NCI-H2227 (cell line): ENCODE measurements around the gene TSPAN9.
A peak's percentile ranks its signal among the peaks of the same experiment; 100 is the strongest.

Experiments used
- DNase-seq: peaks from one replicate; lab custom pipeline; 2025; ENCODE audit not compliant: unreplicated experiment; lab: John Stamatoyannopoulos, UW

The TSPAN9 gene

DNA sequence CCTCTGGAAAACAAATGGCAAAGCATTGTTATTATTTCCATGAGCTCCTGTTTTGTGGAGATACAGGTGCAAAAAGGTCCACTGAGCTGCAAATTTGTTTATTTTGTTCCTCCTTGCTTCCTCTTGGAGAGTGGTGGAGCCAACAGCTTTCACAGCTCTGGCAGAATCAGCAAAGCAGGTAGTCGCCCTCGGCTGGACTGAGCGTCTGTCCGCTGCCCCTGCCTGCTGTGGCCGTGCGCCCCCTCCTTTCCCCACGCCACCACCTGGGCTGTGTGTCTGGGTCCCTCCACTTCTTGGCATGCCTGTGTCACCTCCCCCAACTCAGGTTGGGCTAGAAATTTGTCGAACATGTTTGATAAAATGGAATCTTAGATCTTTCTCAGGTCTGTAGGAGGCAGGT is 188.2 kb downstream of the TSPAN9 start:
- no peak for DNase-seq

DNA sequence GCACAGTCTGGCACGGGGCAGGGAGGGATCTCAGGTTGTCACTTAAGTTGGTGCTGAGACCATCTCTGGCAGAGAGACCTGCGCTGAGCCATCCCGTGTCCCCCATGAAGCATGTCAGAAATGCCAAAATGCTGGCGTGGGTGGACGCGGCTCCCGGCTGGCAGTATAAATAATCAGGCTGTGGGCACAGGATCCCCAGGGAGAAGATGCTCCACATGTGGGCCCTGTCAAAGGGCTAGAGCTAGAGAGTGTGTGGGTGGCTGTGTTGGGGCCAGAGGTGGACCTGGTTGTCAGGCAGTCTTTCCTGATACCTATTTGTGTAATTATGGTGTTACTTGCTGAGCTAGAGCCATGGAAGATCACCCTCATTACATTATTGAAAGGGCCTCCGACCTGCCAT is 189.5 kb downstream of the TSPAN9 start:
- DNase-seq: no peak

DNA sequence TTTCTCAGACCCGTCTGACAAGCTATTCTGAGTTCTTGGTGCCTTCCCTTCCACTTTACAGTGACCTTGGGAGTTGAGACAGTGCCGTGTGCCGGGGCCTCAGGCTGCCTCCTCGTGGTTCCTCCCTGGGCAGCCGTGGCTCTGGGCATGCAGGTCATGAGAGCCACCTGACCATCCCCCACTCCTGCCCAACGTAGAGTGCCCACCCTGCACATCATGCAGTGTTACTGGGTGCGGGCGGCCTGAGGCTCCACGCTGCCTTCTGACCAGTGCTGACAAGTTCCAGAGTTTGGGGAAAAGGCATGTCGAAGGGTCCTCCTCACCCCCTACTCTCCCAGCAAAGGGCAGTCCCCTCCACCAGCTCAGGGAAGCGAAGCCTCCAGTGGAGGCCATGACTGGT is 190.5 kb downstream of the TSPAN9 start:
- no peak for DNase-seq

DNA sequence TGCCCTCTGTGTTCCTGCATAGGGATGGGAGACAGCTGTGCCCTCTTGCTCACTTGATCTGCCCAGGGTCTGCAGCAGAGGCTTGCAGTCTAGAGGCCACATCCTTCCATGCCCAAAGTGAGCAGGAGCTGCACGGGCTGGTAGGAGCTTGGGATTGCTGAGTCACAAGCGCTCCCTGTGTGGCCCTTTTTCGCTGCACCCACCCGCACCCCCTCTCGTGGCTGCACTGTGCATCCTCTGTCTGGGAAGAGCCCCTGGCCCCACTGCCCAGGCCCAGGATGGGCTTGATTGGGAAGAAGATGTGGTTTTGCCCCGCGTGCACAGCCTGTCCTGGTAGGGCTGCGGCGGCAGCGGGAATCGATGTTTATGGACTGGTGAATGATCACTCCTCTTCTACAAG is 192.4 kb downstream of the TSPAN9 start:
- DNase-seq: no peak

DNA sequence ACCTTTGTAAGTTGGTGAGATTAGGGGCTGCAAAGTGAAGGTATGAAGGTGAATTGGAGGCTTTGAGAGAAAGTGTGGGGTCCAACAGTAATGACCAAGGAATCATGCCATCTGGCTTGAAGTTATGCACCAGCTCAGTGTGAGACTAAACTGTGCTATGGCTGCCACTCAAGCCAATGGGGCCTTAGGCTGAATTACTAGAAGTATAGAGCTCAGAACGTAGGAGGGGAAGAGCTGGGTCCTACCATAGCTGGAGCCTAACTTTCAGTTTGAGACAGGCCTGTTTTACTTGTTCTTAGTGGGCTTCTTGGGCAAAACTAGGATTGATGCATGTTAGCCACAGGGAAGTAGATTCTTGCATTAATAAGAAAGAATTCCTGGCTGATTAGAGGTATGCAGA is 194.0 kb downstream of the TSPAN9 start:
- no peak for DNase-seq

DNA sequence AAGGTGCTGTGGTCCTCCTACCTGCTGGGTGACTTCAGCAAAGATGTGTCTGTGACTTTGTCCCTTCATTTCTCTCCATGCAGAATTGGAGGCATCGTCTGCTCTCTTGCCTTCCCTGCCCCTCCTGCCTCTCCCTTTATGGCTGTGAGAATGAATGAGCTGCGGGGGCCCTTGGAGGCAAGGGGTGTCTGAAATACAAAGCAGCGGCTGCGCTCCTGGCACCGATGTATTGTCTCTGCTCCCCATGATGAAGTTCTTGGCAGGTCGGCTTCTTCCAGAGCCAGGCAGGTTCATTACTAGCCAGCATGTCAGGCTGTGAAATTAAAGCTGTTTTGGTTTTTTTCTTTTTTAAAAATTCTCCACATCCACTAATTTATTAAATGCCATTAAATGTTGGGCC is 194.5 kb downstream of the TSPAN9 start:
- no peak for DNase-seq

DNA sequence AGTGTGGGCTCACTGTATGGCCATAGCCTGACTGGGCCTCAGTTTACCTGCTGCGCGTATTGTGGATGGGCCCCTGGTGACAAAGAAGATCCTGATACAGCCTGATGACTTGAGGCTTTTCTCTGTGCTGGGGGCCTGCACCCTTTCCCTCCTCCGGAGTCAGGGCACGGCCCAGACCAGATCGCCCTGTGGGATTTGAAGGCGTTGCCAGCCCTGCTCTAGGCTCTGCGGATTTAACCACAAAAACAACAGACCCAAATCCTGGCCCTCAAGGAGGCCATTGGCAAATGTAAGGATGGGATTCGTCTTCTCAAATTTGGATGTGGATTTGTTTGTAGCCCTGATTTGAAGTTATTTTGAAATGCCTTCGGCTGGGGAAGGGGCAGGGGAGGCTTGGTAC is 195.8 kb downstream of the TSPAN9 start:
- no peak for DNase-seq

DNA sequence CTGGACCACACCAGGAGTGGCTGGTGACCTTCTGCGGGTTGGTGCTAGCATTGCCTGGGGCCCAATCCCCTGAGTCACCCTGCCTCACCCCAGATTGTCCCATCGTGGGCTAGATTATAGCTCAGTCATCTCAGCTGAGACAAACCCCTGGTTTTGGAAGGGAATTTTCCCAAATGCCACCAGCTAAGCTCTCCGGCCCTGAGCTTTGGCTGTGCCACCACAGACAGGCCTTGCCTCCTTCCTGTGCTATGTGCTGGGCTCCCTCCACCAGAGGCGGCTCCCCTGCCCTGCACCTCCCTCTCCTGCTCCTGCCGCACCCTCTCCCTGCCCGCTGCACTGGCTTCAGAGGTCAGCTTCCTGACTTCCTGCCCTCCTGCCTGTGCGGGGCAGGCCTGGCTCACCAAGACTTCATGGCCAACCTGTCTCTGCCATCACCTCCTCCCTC is 196.3 kb downstream of the TSPAN9 start:
- no peak for DNase-seq

DNA sequence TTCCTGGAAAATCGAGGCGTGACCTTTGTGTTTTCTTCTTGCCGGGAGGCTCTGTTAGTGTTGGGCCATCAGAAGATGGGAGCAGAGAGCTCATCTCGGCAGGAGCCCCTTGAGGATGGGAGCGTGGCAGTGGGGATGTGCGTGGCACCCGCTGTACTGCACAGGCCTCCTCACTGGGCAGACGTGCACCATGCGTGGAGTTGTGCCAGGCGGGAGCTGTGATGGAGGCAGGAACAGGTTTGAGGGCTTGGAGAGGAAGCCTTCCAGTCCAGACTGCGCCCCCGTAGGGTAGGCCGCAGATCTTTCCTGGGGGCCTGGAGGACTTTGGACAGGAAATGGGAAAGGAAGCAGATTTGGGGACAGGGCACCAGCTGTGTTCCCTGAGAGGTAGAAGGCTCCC is 197.5 kb downstream of the TSPAN9 start:
- DNase-seq: no peak

DNA sequence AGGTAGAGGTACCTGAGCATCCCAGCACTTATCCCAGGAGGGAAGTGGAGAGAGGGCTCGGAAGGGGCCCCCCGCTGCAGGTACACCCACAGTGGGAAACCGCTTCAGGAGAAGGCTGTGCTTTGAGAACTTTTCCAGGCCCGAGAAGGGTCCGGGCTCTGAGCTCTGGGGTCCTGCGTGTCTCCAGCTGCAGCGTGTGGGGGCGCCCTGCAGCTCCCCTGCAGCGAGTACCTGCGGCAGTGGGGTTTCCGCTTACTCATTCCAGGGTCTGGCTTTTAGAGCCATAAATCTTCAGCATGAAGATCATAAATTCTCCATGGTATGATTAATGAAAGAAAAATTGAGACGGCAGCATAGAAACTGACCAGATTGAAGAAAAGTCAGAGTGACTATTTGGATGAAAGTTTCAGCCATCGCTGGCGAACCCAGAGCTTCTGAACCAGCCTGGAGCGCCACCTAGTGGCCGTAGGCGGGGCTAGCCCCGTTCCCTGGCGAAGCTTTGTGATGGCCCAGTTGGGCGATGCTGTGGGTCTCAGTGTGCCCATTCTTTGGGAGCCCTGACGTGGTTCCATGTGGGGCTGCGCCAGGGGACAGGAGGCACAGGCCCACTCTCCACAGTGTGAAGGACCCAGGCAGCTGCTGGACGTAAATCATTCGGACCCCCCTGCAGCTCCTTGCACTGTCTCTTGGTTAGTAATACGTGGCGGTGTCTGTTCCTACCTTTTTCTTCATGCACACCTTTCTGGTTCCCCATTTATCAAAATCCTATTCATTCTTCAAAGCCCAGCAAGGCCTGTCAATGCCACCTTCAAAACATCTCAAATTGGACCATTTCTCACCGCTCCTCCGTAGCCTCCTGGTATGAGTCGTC is 198.2 kb downstream of the TSPAN9 start:
- DNase-seq: peak; percentile 72

DNA sequence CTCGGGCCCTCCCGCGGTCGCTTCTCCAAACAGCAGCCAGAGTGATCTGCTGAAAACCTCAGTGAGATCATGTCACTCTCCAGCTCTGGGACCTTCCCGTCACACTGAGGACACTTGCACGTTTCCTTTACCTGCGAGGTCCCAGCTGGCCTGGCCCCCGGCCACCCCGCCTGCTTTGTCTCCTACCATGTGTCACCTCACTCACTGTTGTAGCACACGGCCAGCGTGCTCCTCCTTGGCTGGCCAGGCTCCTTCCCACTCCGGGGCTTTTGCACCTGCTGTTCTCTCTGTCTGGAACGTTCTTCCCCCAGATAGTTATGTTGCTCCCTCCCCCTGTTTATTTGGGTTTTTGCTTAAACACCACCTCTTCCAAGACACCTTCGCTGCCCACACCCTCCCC is 199.0 kb downstream of the TSPAN9 start:
- no peak for DNase-seq

DNA sequence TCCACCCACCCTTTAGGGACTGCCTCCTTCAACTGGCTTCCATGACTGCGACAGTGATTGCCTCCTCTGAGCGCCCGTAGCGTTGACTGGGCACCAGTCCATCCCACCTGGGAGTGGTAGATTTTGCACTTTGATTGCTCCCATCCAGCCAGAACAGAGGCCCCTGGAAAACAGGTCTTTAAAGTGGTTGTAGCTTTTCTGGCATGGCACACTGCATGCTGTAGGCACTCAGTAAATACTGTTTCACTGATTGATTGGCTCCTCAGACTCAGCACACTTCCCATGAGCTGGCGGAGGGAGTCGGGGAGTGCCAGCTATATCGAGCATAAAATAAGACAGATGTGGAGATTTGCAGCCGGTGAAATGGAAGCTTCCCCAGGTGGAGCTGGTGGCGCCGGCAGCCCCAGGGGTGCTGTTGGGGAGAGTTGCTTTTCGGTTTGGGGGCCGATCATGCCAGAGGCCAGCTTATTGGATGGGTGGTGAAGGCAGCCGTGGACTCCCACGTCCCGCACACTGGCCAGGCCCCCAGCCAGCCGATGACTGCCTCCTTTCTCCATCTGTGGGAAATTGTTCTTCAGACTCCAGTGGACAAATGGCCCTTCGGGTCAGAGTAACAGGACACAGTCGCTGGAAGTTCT is 200.2 kb downstream of the TSPAN9 start:
- no peak for DNase-seq

DNA sequence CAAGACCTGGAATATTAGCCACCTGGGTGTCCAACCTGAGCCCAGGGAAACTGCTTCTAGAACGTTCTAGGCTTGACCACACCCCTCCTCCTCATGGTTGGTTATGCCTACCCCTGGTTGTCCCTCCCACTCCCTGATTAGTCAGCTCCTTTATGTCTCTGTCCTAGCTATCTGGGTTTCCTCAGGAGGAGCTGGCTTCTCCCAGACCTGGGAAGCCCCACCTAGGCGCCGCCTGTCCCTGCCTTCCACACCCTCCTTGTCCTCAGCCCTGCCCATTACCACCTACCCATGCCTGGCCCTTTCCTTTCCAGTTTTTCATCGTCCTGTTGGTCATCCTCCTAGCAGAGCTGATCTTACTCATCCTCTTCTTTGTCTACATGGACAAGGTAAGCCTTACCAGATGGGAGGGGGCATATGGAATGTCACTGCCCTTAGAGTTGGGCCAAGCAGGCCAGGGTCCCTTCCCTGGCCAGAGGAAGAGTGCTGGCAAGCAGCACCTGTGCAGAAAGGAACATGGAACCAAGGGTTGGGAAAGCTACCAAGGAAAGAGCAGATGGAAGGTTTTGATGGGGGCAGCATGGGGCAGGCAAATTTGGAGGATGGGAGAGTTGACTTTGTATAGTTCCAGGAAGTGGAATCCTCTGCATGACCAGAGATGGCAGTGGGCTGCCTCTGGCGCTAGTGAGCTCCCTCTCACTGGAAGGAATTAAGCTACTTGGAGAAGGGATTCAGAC is 201.7 kb downstream of the TSPAN9 start:
- DNase-seq: no peak

DNA sequence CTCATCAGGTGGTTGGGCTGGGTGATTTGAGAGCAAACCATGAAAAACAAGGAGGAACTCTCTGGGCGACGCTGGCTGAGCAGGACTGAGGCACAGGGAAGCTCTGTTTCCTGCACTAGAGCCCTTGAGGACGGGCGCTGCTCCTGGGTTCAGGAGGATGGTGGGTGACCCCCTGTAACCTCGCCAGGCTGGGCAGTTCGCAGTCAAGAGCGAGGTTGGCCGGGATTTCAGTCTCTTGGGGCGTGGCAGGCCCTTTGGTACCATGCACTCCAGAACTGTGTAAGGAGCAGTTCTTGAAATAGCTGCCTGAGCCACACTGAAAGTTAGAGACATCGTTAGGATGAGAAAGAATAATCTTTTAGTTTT is 202.2 kb downstream of the TSPAN9 start:
- DNase-seq: no peak

DNA sequence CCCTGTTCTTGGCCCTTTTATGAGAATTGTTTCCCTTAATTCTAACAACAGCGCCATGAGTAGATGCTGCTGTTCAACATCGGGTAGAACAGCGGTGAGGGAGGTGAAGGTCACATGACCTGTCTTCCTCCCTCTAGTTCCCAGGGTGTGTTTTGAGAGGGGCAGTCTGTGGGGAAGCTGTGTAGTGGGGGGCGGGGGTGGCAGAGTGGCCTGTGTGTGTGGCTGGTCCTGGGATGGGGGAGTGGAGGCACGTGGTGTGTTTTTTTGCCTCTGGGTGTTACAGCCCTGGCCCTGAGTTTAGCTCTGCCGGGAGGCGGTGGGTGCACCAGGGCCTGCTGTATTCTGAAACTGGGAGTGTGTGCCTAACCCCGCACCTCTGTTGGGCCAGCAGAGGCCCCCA is 202.7 kb downstream of the TSPAN9 start:
- DNase-seq: no peak

DNA sequence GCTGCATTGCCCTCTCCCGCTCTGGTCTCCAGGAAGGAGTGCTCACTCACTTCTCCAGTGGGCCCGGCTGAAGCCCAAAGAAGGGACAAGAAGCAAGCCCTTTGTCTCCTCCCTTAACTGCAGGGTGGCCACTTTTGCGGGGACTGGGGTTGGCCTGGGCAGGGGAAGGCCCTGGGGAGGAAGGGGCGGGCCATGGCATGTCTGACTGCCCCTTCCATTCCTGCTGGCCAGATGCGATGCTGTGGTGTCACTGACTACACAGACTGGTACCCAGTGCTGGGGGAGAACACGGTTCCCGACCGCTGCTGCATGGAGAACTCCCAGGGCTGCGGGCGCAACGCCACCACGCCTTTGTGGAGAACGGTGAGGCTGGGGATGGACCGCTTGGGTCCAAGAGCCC is 203.8 kb downstream of the TSPAN9 start:
- no peak for DNase-seq

DNA sequence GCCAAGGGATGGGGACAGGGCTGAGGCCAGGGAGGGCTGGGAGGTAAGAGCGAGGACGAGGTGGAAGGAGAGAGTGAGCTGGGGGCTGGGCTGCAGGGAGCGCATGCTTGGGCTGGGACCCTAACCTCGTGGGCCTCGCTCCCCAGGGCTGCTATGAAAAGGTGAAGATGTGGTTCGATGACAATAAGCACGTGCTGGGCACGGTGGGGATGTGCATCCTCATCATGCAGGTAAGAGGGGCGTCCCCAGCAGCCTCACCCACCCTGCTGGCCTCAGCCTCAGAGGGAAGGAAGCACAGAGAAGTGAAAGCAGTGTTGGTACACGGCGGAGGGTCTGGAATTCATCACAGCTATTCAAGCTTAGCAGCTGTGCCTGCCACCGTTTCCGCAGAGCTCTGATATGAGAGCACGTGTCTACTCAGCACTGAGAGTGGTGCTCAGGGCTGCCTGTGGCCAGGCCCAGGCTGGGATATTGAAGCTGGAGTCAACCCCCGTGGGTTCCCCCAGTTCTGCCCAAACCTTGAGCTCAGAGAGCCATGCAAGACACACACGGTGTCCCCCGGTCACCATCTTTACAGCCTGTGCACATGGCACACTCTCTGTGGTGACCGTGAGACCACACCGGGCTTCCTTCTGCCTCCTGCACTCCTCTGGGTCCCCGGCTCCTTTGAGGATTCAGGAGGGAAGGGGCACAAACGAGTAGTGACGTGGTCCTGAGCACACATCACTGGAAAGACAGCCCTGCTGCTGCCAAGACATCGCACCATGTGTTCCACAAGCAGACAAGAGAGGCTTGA is 204.6 kb downstream of the TSPAN9 start:
- DNase-seq: no peak

DNA sequence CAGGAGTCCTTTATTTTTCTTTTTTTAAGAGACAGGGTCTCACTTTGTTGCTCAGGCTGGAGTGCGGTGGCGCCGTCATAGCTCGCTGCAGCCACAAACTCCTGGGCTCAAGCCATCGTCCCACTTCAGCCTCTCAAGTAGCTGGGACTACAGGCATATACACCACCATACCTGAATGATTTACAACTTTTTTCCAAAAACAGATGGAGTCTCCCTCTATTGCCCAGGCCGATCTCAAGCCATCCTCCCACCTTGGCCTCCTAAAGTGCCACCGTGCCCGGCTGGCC is 205.1 kb downstream of the TSPAN9 start:
- no peak for DNase-seq

DNA sequence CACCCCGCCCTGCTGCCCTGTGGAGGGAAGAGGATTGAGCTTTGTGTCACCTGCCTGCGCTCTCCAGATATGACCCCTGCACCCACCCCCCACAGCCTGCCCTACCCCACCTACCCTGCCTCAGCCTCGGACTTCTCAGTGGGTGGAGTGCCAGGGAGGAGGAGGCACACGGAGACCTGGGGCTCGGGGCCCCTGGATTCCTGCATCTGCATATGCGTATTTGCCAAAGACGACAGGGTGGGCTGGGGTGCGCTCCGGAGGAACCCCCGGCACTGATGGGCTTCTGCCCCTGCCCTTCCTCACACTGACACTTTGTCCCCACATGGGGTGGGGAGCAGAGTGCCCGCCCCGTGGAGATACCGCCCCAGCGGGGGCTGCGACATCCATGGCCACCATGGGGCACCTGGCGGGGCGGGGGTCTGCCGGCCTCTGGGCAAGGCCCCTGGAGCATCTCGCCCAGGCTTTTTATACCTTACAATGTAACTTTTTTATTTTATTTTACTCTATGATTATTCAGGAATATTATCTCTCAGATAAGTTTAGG is 206.0 kb downstream of the TSPAN9 start:
- no peak for DNase-seq

DNA sequence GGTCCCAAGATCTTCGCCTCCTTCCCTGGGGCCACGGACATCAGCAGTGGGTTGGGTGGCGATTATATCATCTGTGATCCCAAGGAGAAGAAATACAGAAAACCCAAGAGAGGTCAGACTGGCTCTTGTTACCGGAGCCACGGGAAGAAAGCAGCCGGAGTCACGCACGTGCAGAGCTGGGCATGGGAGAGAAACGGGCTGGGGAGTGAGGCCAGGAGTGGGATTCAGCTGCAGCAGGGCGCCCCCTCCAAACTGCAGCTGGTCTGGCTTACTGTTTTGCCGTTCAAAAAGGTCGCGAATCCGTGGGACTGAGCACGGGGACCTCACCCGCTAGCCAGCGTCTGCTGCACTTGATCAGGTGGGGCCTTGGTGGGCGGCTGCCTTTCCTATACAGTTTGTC is 207.2 kb downstream of the TSPAN9 start:
- no peak for DNase-seq

DNA sequence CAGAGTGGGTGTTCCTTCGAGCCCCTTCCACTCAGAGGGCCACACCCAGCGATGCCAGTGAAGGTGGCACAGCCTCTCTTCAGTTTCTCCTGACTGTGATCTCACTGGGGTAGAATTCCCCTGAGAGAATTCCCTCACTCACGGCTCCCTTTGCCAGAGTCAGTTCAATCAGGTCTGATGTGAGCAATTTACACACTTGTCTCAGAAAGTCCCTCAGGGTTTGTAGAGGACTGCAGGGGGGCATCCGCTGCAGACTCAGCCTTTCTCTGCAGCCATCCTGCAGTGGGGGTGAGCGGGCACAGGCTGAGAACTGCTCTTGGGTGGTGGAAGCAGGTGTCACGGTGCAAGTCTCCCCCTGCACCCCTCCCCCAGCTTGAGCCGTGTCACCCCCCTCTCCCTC is 208.4 kb downstream of the TSPAN9 start:
- no peak for DNase-seq
